Lung (tissue), 12 donors: ENCODE data around the gene ZNF532. TPM values are rescaled to one million over a fixed set of nuclear protein-coding genes. Genes with fewer than 3 reads are reported as not detected.

Experiments used
- ATAC-seq: fragments of 200-7000 bp; cut with Tn5 transposase; one replicate; pipeline ENCODE4 v1.9.1; 2020; ENCODE audit warnings: moderate number of reproducible peaks; ENCODE audit not compliant: insufficient read depth, low FRiP score
- DNase-seq, 3 donors: peaks; one replicate each; pipeline ENCODE4 v3.0.0-alpha.2; 2013 to 2017
- H3K27ac ChIP-seq, 2 donors: one replicate each; pipeline ENCODE4 v1.5.1; 2013; ENCODE audit warnings: mild to moderate bottlenecking in 2 of 2, moderate library complexity in 2 of 2, control low read depth in 1 of 2, inconsistent platforms in 1 of 2, low read depth in 1 of 2, low read length in 1 of 2
- H3K27me3 ChIP-seq, 3 donors: one replicate each; pipeline ENCODE4 v1.5.1; 2013; ENCODE audit warnings: low read length in 2 of 3; ENCODE audit not compliant: control insufficient read depth in 3 of 3, insufficient read depth in 3 of 3
- H3K36me3 ChIP-seq, 4 donors: one replicate each; pipeline ENCODE4 v1.5.1; 2013; ENCODE audit warnings: low read length in 4 of 4, mild to moderate bottlenecking in 1 of 4, moderate library complexity in 1 of 4; ENCODE audit not compliant: control insufficient read depth in 4 of 4, insufficient read depth in 4 of 4
- H3K4me1 ChIP-seq, 5 donors: one replicate each; pipeline ENCODE4 v1.5.1; 2013; ENCODE audit warnings: low read length in 5 of 5, mild to moderate bottlenecking in 2 of 5, moderate library complexity in 1 of 5; ENCODE audit not compliant: control insufficient read depth in 5 of 5, insufficient read depth in 5 of 5
- H3K4me3 ChIP-seq: one replicate; pipeline ENCODE4 v1.5.1; 2013; ENCODE audit warnings: mild to moderate bottlenecking, control low read depth, moderate library complexity
- H3K9ac ChIP-seq, 2 donors: one replicate each; pipeline ENCODE4 v1.5.1; 2013; ENCODE audit warnings: low read length in 2 of 2, control low read depth in 1 of 2; ENCODE audit not compliant: insufficient read depth in 1 of 2
- H3K9me3 ChIP-seq, 4 donors: one replicate each; pipeline ENCODE4 v1.5.1; 2013; ENCODE audit warnings: low read length in 3 of 4, mild to moderate bottlenecking in 1 of 4, moderate library complexity in 1 of 4; ENCODE audit not compliant: control insufficient read depth in 4 of 4, insufficient read depth in 3 of 4
- CTCF ChIP-seq: IDR thresholded peaks from 2 replicates; pipeline ENCODE4 v1.5.1; 2012; ENCODE audit warnings: mild to moderate bottlenecking; ENCODE audit errors: control extremely low read depth, extremely low read depth
- WGBS, 2 donors: extraction: QIAGEN DNeasy Blood & Tissue Kit; methylation state at CpG; one replicate each; pipeline ENCODE4 v1.1.7; 2013; 5-methylcytosine and 5-hydroxymethylcytosine counted together
- polyA plus RNA-seq, 2 donors: library from polyadenylated mRNA; stranded (reverse); fragments of 200-250 nt; gene quantifications; one replicate each; pipeline ENCODE4 v1.2.1, GENCODE V29; 2013
- total RNA-seq, 2 donors: library from RNA; depleted of rRNA in 1 of 2; stranded (reverse); fragments of >200 nt in 1 of 2; gene quantifications; one replicate each; pipeline ENCODE4 v1.2.1, GENCODE V29; 2014 to 2021
- donor health status: control.
- donor health status: control.
- donor health status: Bipolar disorder and iron deficiency.
- donor health status: healthy.
- donor health status: DM: yes; HTN: yes; CAD: no.

The ZNF532 gene
- total and polyA plus RNA-seq, 4 donors = 12.3 to 128 (median 38.6) TPM

GRCh38 chr18:58827428-58827827, 37.2 kb upstream of the ZNF532 start:
- DNase-seq (no peak), ATAC-seq (no peak)
- no peaks in the 10 kb centered on the region for H3K4me1 ChIP-seq
- no peak for TF ChIP-seq CTCF
- no peaks in the 10 kb centered on the region for H3K27me3 ChIP-seq
- no peak overlapping the region for H3K9ac ChIP-seq
- no peak overlapping the region for H3K4me3 ChIP-seq
- H3K36me3 ChIP-seq = no peaks in the 10 kb centered on the region
- H3K27ac ChIP-seq = no peak overlapping the region
- peaks cover 0 to 2% (median 0%) of the 10 kb centered on the region in 4 donors for H3K9me3 ChIP-seq
- 98 to 99% methylated on average over 5 of the region's 5 CpGs for WGBS, 2 donors

- Histone ChIP-seq H3K27ac (no peak overlapping the region), H3K9ac (no peak overlapping the region), H3K27me3 (no peaks in the 10 kb centered on the region), H3K4me1 (no peaks in the 10 kb centered on the region), H3K4me3 (no peak overlapping the region), H3K9me3 (peaks cover 0 to 2% (median 0%) of the 10 kb centered on the region in 4 donors), H3K36me3 (no peaks in the 10 kb centered on the region)
- 97% methylated on average over 24 of the region's 24 CpGs for WGBS, 2 donors
- DNase-seq = no peak
- no peak for TF ChIP-seq CTCF
- ATAC-seq = no peak
These were observed 36.8 kb upstream of the ZNF532 start for GRCh38 chr18:58827886-58828285.

- TF ChIP-seq CTCF = no peak
- Histone ChIP-seq H3K36me3 (no peaks in the 10 kb centered on the region), H3K27me3 (no peaks in the 10 kb centered on the region), H3K9me3 (peaks cover 0 to 2% (median 0%) of the 10 kb centered on the region in 4 donors), H3K4me1 (no peaks in the 10 kb centered on the region), H3K27ac (no peak overlapping the region), H3K9ac (no peak overlapping the region), H3K4me3 (no peak overlapping the region)
- 86 to 93% methylated on average over 12 of the region's 12 CpGs for WGBS, 2 donors
- ATAC-seq (no peak), DNase-seq (no peak)
These were observed 36.1 kb upstream of the ZNF532 start for GRCh38 chr18:58828399-58829121.
